HCT116 (cell line): ENCODE data around the gene SRSF3.

ENCODE experiments used
- ATF3 ChIP-seq: IDR thresholded peaks from 2 replicates; pipeline ENCODE4 v1.6.1; 2012
- CEBPB ChIP-seq: IDR thresholded peaks from 2 replicates; pipeline ENCODE4 v1.6.1; 2012; ENCODE audit warnings: low read depth
- CTCF ChIP-seq, 3 experiments: fragments of 200-600 bp in 1 of 3; sonication (generic) in 1 of 3; IDR thresholded peaks in 2 of 3; conservative IDR thresholded peaks in 1 of 3; 2 replicates each; pipeline ENCODE4 v1.5.1; 2012 to 2017; ENCODE audit warnings: low read depth in 2 of 3, low read length in 2 of 3, antibody characterized with exemption in 1 of 3, borderline replicate concordance in 1 of 3, control low read depth in 1 of 3, mild to moderate bottlenecking in 1 of 3, mixed read lengths in 1 of 3, mixed run types in 1 of 3, moderate library complexity in 1 of 3; ENCODE audit not compliant: insufficient read depth in 1 of 3
- EZH2 ChIP-seq: fragments of 200-600 bp; sonication (generic); IDR thresholded peaks from 2 replicates; pipeline ENCODE4 v1.6.1; 2017; ENCODE audit warnings: antibody characterized with exemption, mixed run types
- EZH2phosphoT487 ChIP-seq: fragments of 200-600 bp; IDR thresholded peaks from 2 replicates; pipeline ENCODE4 v1.6.1; 2018; ENCODE audit warnings: antibody characterized with exemption, borderline replicate concordance
- JUND ChIP-seq: IDR thresholded peaks from 2 replicates; pipeline ENCODE4 v1.6.1; 2012
- MAX ChIP-seq: IDR thresholded peaks from 2 replicates; pipeline ENCODE4 v1.6.1; 2012
- POLR2A ChIP-seq: IDR thresholded peaks from 2 replicates; pipeline ENCODE4 v1.7.0; 2011; ENCODE audit warnings: borderline replicate concordance; ENCODE audit not compliant: insufficient read depth, insufficient read length; ENCODE audit errors: extremely low read depth
- RAD21 ChIP-seq: IDR thresholded peaks from 2 replicates; pipeline ENCODE4 v1.6.1; 2012; ENCODE audit warnings: low read depth, mild to moderate bottlenecking
- SIN3A ChIP-seq: IDR thresholded peaks from 2 replicates; pipeline ENCODE4 v1.6.1; 2012; ENCODE audit warnings: low read depth
- YY1 ChIP-seq: IDR thresholded peaks from 2 replicates; pipeline ENCODE4 v1.6.1; 2011; ENCODE audit warnings: low read length, low read depth, moderate library complexity, mild to moderate bottlenecking; ENCODE audit not compliant: insufficient replicate concordance; ENCODE audit errors: extremely low read depth
- ZNF274 ChIP-seq: fragments of 200-500 bp; sonication (Bioruptor generic); IDR thresholded peaks from 2 replicates; pipeline ENCODE4 v1.6.1; 2014; ENCODE audit warnings: mild to moderate bottlenecking, low read depth, low read length, inconsistent platforms

GRCh38 chr6:36633915-36634314, 39.8 kb downstream of the SRSF3 start:
- TF ChIP-seq CTCF (IDR thresholded peaks at IDR 0.05 in 2 of 3, conservative IDR thresholded peaks at IDR 0.05 in 1 of 3; ENCODE audit: borderline replicate concordance in 1 of 3, insufficient read depth in 1 of 3, low read depth in 2 of 3, low read length in 2 of 3) (no peak), EZH2phosphoT487 (no peak), EZH2 (no peak), SIN3A (no peak), RAD21 (no peak), POLR2A (no peak), YY1 (no peak), ATF3 (no peak), MAX (no peak), CEBPB (no peak), JUND (no peak), ZNF274 (no peak)
